PFSK-1 (cell line): Measurements from ENCODE around the gene MFSD8.

Source experiments
- FOXP2 ChIP-seq: optimal IDR thresholded peaks from 2 replicates; pipeline ENCODE3; 2011; ENCODE audit warnings: borderline replicate concordance, control low read depth, inconsistent platforms; ENCODE audit not compliant: insufficient read depth; ENCODE audit errors: extremely low read length, extremely low read depth
- POLR2AphosphoS5 ChIP-seq: IDR thresholded peaks from 2 replicates; pipeline ENCODE4 v1.6.1; 2012; ENCODE audit warnings: low read depth, mild to moderate bottlenecking, control low read depth, low read length, moderate library complexity
- REST ChIP-seq, 2 experiments: IDR thresholded peaks; 2 replicates each; pipeline versions ENCODE4 v1.6.1 to v1.8.0; 2011 to 2012; ENCODE audit warnings: low read depth in 2 of 2, low read length in 2 of 2, control low read depth in 1 of 2, inconsistent platforms in 1 of 2, mild to moderate bottlenecking in 1 of 2, moderate library complexity in 1 of 2; ENCODE audit not compliant: insufficient read depth in 1 of 2
- SIN3A ChIP-seq: IDR thresholded peaks from 2 replicates; pipeline ENCODE4 v1.6.1; 2012; ENCODE audit warnings: mild to moderate bottlenecking, low read length, moderate library complexity, borderline replicate concordance; ENCODE audit not compliant: insufficient read depth
- TAF1 ChIP-seq: IDR thresholded peaks from 2 replicates; pipeline ENCODE4 v1.6.1; 2012; ENCODE audit warnings: low read length, control low read depth, borderline replicate concordance; ENCODE audit not compliant: insufficient read depth

Gene MFSD8

GRCh38 chr4:127995776-127996175 is 30.8 kb upstream of the MFSD8 start:
- TF ChIP-seq TAF1, result no peak
- no peak for TF ChIP-seq POLR2AphosphoS5
- TF ChIP-seq REST (IDR thresholded peaks at IDR 0.05; ENCODE audit: insufficient read depth in 1 of 2, low read depth in 2 of 2, low read length in 2 of 2), result no peak
- TF ChIP-seq SIN3A, result no peak
- no peak for TF ChIP-seq FOXP2

- TF ChIP-seq REST (IDR thresholded peaks at IDR 0.05; ENCODE audit: insufficient read depth in 1 of 2, low read depth in 2 of 2, low read length in 2 of 2) (no peak), SIN3A (no peak), TAF1 (no peak), POLR2AphosphoS5 (no peak), FOXP2 (no peak)
Measured at GRCh38 chr4:127993151-127993550, 28.2 kb upstream of the MFSD8 start.

GRCh38 chr4:127988638-127989037 is 23.7 kb upstream of the MFSD8 start:
- no peak for TF ChIP-seq SIN3A
- TF ChIP-seq FOXP2, result no peak
- no peak for TF ChIP-seq REST (IDR thresholded peaks at IDR 0.05; ENCODE audit: insufficient read depth in 1 of 2, low read depth in 2 of 2, low read length in 2 of 2)
- no peak for TF ChIP-seq POLR2AphosphoS5
- no peak for TF ChIP-seq TAF1

GRCh38 chr4:127985989-127986388 is 21.0 kb upstream of the MFSD8 start:
- TF ChIP-seq POLR2AphosphoS5, result no peak
- TF ChIP-seq FOXP2, result no peak
- no peak for TF ChIP-seq REST (IDR thresholded peaks at IDR 0.05; ENCODE audit: insufficient read depth in 1 of 2, low read depth in 2 of 2, low read length in 2 of 2)
- TF ChIP-seq SIN3A, result no peak
- no peak for TF ChIP-seq TAF1

- no peak for TF ChIP-seq REST (IDR thresholded peaks at IDR 0.05; ENCODE audit: insufficient read depth in 1 of 2, low read depth in 2 of 2, low read length in 2 of 2)
- TF ChIP-seq SIN3A, result no peak
- TF ChIP-seq POLR2AphosphoS5, result no peak
- TF ChIP-seq FOXP2, result no peak
- TF ChIP-seq TAF1, result no peak
Measured at GRCh38 chr4:127982445-127982844, 17.5 kb upstream of the MFSD8 start.
